H9 (cell line): ENCODE measurements around the gene FBXO5. TPM values are rescaled to one million over a fixed set of nuclear protein-coding genes. Genes with fewer than 3 reads are reported as not detected.

ENCODE experiments used
- DNase-seq: peaks from one replicate; pipeline ENCODE4 v3.0.0-alpha.2; 2017
- H2AFZ ChIP-seq: one replicate; pipeline ENCODE4 v1.6.1; 2013; ENCODE audit warnings: mild to moderate bottlenecking, low read length, control low read depth, moderate library complexity
- H2AK5ac ChIP-seq: 2 replicates; pipeline ENCODE4 v1.6.1; 2013; ENCODE audit warnings: low read length, control low read depth, mixed read lengths; ENCODE audit not compliant: insufficient read length
- H2BK120ac ChIP-seq: one replicate; pipeline ENCODE4 v1.6.1; 2013; ENCODE audit warnings: low read depth, mild to moderate bottlenecking, low read length, control low read depth, inconsistent platforms; ENCODE audit not compliant: poor library complexity, severe bottlenecking
- H2BK12ac ChIP-seq: 2 replicates; pipeline ENCODE4 v1.6.1; 2013; ENCODE audit warnings: low read length, control low read depth, mixed read lengths, low read depth; ENCODE audit not compliant: insufficient read length
- H2BK15ac ChIP-seq: 2 replicates; pipeline ENCODE4 v1.6.1; 2013; ENCODE audit warnings: low read depth, low read length, control low read depth
- H2BK20ac ChIP-seq: one replicate; pipeline ENCODE4 v1.6.1; 2013; ENCODE audit warnings: low read depth, mild to moderate bottlenecking, low read length, control low read depth, inconsistent platforms; ENCODE audit not compliant: poor library complexity, severe bottlenecking
- H2BK5ac ChIP-seq: 2 replicates; pipeline ENCODE4 v1.6.1; 2013; ENCODE audit warnings: low read length, control low read depth, mixed read lengths; ENCODE audit not compliant: insufficient read length
- H3K14ac ChIP-seq: 2 replicates; pipeline ENCODE4 v1.6.1; 2013; ENCODE audit warnings: low read length, control low read depth; ENCODE audit not compliant: insufficient read depth
- H3K18ac ChIP-seq: 2 replicates; pipeline ENCODE4 v1.6.1; 2013; ENCODE audit warnings: low read depth, mild to moderate bottlenecking, mixed read lengths, low read length, control low read depth; ENCODE audit not compliant: insufficient read length
- H3K23ac ChIP-seq: 2 replicates; pipeline ENCODE4 v1.6.1; 2013; ENCODE audit warnings: low read length, control low read depth, mixed read lengths, low read depth; ENCODE audit not compliant: insufficient read length
- H3K23me2 ChIP-seq: 2 replicates; pipeline ENCODE4 v1.6.1; 2013; ENCODE audit warnings: low read depth, mild to moderate bottlenecking, mixed read lengths, low read length, control low read depth; ENCODE audit not compliant: insufficient read length, poor library complexity, severe bottlenecking
- H3K27ac ChIP-seq: 2 replicates; pipeline ENCODE4 v1.5.1; 2013; ENCODE audit warnings: low read length, control low read depth, mixed read lengths, low read depth; ENCODE audit not compliant: insufficient read length
- H3K27me3 ChIP-seq: 2 replicates; pipeline ENCODE4 v1.6.1; 2013; ENCODE audit warnings: low read length, control low read depth, inconsistent platforms; ENCODE audit not compliant: insufficient read depth
- H3K4ac ChIP-seq: 2 replicates; pipeline ENCODE4 v1.6.1; 2013; ENCODE audit warnings: low read depth, mild to moderate bottlenecking, control low read depth, inconsistent platforms, low read length, moderate library complexity
- H3K4me1 ChIP-seq: 2 replicates; pipeline ENCODE4 v1.6.1; 2013; ENCODE audit warnings: low read length, control low read depth, inconsistent platforms; ENCODE audit not compliant: insufficient read depth
- H3K4me2 ChIP-seq: 2 replicates; pipeline ENCODE4 v1.6.1; 2013; ENCODE audit warnings: low read length, control low read depth, mixed read lengths; ENCODE audit not compliant: insufficient read length, insufficient read depth
- H3K56ac ChIP-seq: 2 replicates; pipeline ENCODE4 v1.6.1; 2013; ENCODE audit warnings: low read depth, mild to moderate bottlenecking, mixed read lengths, low read length, control low read depth; ENCODE audit not compliant: insufficient read length
- H3K79me1 ChIP-seq: 2 replicates; pipeline ENCODE4 v1.6.1; 2013; ENCODE audit warnings: low read depth, mild to moderate bottlenecking, moderate library complexity, low read length, control low read depth, inconsistent platforms; ENCODE audit not compliant: insufficient read depth, poor library complexity, severe bottlenecking
- H3K79me2 ChIP-seq: 2 replicates; pipeline ENCODE4 v1.6.1; 2013; ENCODE audit warnings: low read length, control low read depth, inconsistent platforms; ENCODE audit not compliant: insufficient read depth
- H3K9ac ChIP-seq: 2 replicates; pipeline ENCODE4 v1.6.1; 2013; ENCODE audit warnings: low read length, control low read depth, mixed read lengths; ENCODE audit not compliant: insufficient read length; ENCODE audit errors: extremely low read depth
- H3K9me3 ChIP-seq: one replicate; pipeline ENCODE4 v1.6.1; 2013; ENCODE audit warnings: low read depth, low read length, inconsistent platforms; ENCODE audit not compliant: control insufficient read depth
- H3T11ph ChIP-seq: one replicate; pipeline ENCODE4 v1.6.1; 2013; ENCODE audit warnings: mild to moderate bottlenecking, low read length, control low read depth, inconsistent platforms
- H4K20me1 ChIP-seq: one replicate; pipeline ENCODE4 v1.6.1; 2013; ENCODE audit not compliant: control insufficient read depth, insufficient read length, insufficient read depth
- H4K5ac ChIP-seq: 2 replicates; pipeline ENCODE4 v1.6.1; 2013; ENCODE audit warnings: low read depth, mild to moderate bottlenecking, mixed read lengths, low read length, control low read depth; ENCODE audit not compliant: insufficient read length
- H4K8ac ChIP-seq: replicated peaks from 2 replicates; pipeline ENCODE4 v1.6.1; 2013; ENCODE audit warnings: low read length, control low read depth, mixed read lengths, low read depth; ENCODE audit not compliant: insufficient read length
- H4K91ac ChIP-seq: 2 replicates; pipeline ENCODE4 v1.6.1; 2013; ENCODE audit warnings: low read depth, mild to moderate bottlenecking, moderate library complexity, mixed read lengths, low read length, control low read depth; ENCODE audit not compliant: insufficient read length
- H3K27ac Mint-ChIP-seq, 3 experiments: 2 replicates in 2 of 3; 3 replicates in 1 of 3; pipeline ENCODE4 v1.8.0; 2020 to 2021; ENCODE audit warnings: mixed read lengths in 3 of 3, mild to moderate bottlenecking in 1 of 3, moderate library complexity in 1 of 3
- H3K27me3 Mint-ChIP-seq: 2 replicates; pipeline ENCODE4 v1.8.0; 2021; ENCODE audit warnings: low read depth, mild to moderate bottlenecking, moderate library complexity, mixed read lengths
- H3K36me3 Mint-ChIP-seq, 3 experiments: 2 replicates in 2 of 3; 3 replicates in 1 of 3; pipeline ENCODE4 v1.8.0; 2020 to 2021; ENCODE audit warnings: low read depth in 3 of 3, mixed read lengths in 3 of 3; ENCODE audit not compliant: insufficient read depth in 1 of 3
- H3K4me1 Mint-ChIP-seq, 2 experiments: 2 replicates each; pipeline ENCODE4 v1.8.0; 2020; ENCODE audit warnings: mixed read lengths in 2 of 2
- H3K4me3 Mint-ChIP-seq, 2 experiments: 2 replicates in 1 of 2; 3 replicates in 1 of 2; pipeline ENCODE4 v1.8.0; 2020 to 2021; ENCODE audit warnings: mild to moderate bottlenecking in 2 of 2, mixed read lengths in 2 of 2, moderate library complexity in 1 of 2
- H3K9me3 Mint-ChIP-seq, 2 experiments: 2 replicates in 1 of 2; 3 replicates in 1 of 2; pipeline ENCODE4 v1.8.0; 2020; ENCODE audit warnings: mild to moderate bottlenecking in 2 of 2, mixed read lengths in 2 of 2, moderate library complexity in 1 of 2
- WGBS: extraction: QIAGEN DNeasy Blood & Tissue Kit; methylation state at CpG from one replicate; pipeline ENCODE4 v1.1.7; 2013; ENCODE audit warnings: missing lambda C conversion rate, low lambda C conversion rate, mixed read lengths; ENCODE audit not compliant: insufficient read length; ENCODE audit errors: extremely low coverage; 5-methylcytosine and 5-hydroxymethylcytosine counted together
- total RNA-seq: library from RNA; stranded (reverse); gene quantifications from 2 replicates; pipeline ENCODE4 v1.2.1, GENCODE V29; 2021
- TF ChIP-seq, protein P1 (sequence below): fragments of 200-600 bp; sonication (generic); conservative IDR thresholded peaks from 3 replicates; pipeline ENCODE4 v1.8.0; 2021; ENCODE audit warnings: antibody characterized with exemption, mild to moderate bottlenecking

Gene FBXO5
- total RNA-seq, 1 experiment from 2014 or later, result 47.6 TPM

DNA sequence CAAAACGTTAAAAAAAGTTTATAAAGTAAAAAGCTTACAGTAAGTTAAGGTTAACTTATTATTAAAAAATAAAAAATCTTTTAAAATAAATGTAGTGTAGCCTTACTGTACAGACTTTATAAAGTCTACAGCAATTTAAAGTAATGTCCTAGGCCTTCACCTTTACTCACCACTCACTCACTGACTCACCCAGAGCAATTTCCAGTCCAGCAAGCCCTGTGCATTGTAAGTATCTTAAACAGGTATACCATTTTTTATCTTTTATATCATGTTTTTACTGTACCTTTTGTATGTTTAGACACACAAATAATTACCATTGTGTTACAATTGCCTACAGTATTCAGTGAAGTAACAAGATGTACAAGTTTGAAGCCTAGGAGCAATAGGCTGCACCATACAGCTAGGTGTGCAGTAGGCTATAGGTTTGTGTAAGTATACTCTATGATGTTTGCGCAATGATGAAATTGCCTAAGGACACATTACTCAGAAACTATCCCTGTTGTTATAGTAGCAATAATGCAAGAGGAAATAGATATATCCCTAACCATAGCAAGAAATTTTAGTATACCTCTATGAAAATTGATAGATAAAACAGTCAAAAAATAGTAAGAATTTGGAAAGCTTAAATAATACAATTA is 39.5 kb downstream of the FBXO5 start:
- H4K20me1 ChIP-seq, result no peaks in the 10 kb centered on the region
- no peak overlapping the region for H3K14ac ChIP-seq
- Mint-ChIP-seq H3K9me3 (no peaks in the 10 kb centered on the region; a peak in 1 of 5 replicates), H3K4me3 (no peak overlapping the region), H3K4me1 (peaks cover 7 to 8% of the 10 kb centered on the region in 2 experiments), H3K36me3 (no peaks in the 10 kb centered on the region), H3K27ac (no peak overlapping the region), H3K27me3 (no peaks in the 10 kb centered on the region)
- H2BK12ac ChIP-seq, result no peak overlapping the region
- H3K4me2 ChIP-seq, result no peak overlapping the region
- H4K91ac ChIP-seq, result no peak overlapping the region
- no peak overlapping the region for H3K23ac ChIP-seq
- H3T11ph ChIP-seq, result no peak overlapping the region
- no peaks in the 10 kb centered on the region for H3K4me1 ChIP-seq
- no peak overlapping the region for H2AK5ac ChIP-seq
- H3K9ac ChIP-seq, result no peak overlapping the region
- no peak overlapping the region for H3K56ac ChIP-seq
- no peak overlapping the region for H2BK120ac ChIP-seq
- H2AFZ ChIP-seq, result no peak overlapping the region
- no peaks in the 10 kb centered on the region for H3K79me1 ChIP-seq
- no peak overlapping the region for H2BK15ac ChIP-seq
- no peaks in the 10 kb centered on the region for H3K9me3 ChIP-seq
- H4K5ac ChIP-seq, result no peak overlapping the region
- WGBS, result no CpG with 5 or more reads among the region's 2 CpGs
- no peaks in the 10 kb centered on the region for H3K23me2 ChIP-seq
- H4K8ac ChIP-seq, result no peak overlapping the region
- H3K79me2 ChIP-seq, result no peaks in the 10 kb centered on the region
- no peak overlapping the region for H3K27ac ChIP-seq
- H2BK20ac ChIP-seq, result no peak overlapping the region
- DNase-seq, result no peak
- no peak overlapping the region for H2BK5ac ChIP-seq
- H3K27me3 ChIP-seq, result no peaks in the 10 kb centered on the region
- H3K4ac ChIP-seq, result no peak overlapping the region
- TF ChIP-seq, protein P1, sequence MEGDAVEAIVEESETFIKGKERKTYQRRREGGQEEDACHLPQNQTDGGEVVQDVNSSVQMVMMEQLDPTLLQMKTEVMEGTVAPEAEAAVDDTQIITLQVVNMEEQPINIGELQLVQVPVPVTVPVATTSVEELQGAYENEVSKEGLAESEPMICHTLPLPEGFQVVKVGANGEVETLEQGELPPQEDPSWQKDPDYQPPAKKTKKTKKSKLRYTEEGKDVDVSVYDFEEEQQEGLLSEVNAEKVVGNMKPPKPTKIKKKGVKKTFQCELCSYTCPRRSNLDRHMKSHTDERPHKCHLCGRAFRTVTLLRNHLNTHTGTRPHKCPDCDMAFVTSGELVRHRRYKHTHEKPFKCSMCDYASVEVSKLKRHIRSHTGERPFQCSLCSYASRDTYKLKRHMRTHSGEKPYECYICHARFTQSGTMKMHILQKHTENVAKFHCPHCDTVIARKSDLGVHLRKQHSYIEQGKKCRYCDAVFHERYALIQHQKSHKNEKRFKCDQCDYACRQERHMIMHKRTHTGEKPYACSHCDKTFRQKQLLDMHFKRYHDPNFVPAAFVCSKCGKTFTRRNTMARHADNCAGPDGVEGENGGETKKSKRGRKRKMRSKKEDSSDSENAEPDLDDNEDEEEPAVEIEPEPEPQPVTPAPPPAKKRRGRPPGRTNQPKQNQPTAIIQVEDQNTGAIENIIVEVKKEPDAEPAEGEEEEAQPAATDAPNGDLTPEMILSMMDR, result no peak
- no peak overlapping the region for H3K18ac ChIP-seq
